HG03060 (cell line): Measurements from ENCODE around the gene SCN4B.
"Not testable (repeated sequence)": the region's sequence is repeated elsewhere in the genome, so short reads cannot be mapped to it uniquely, and the experiment has no call there.

ENCODE experiments used
- ATAC-seq: cut with Tn5 transposase; IDR thresholded peaks from one replicate; pipeline ENCODE4 v1.9.1; 2021; ENCODE audit warnings: low read depth, moderate number of reproducible peaks; ENCODE audit not compliant: unreplicated experiment

The SCN4B gene, protein sequence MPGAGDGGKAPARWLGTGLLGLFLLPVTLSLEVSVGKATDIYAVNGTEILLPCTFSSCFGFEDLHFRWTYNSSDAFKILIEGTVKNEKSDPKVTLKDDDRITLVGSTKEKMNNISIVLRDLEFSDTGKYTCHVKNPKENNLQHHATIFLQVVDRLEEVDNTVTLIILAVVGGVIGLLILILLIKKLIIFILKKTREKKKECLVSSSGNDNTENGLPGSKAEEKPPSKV

DNA sequence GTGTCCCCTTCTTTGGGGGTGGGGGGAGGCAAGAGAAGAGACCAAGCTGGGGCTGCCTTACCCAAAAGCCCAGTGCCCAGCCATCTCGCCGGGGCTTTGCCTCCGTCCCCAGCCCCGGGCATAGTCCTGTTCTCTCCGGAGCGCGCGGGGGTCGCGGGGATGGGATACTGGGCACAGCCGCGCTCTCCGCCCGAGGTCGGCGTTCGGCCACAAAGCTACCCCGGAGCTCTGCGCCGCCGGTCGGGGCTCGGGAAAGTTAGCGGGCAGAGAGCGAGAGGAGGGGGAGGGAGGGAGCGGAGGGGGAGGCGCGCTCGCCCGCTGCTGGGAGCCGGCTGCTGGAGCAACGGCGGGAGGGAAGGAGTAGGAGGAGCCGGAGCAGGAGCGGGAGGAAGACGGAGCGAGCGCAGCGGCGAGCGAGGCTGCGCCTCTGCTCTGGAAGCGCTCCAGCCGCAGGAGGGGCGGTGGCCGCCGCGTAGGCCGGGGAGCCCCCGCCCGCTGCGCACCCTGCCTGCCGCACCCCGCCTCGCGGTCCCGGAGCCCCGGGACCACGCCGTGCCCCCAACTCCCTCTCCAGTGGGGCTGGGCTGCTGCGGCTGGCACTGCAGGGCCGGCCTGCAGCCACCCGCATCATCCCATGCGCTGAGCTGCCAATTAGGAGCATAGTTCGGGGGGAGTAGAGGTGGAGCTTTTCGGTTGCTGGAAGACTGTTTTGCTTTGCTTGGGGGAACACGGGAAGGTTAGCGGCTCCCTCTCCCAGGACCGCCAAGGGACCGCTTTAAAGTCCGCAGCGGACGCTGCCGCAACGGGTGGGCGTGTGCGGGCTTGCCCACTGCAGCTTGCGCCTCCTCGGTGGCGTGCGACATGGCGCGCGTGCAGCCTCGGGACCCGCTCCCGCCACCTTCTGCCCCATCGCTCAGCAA lies at the start of gene SCN4B:
Gene SCN4B (minus strand): TSS at position 272 of the 920 bp plus-strand sequence. CDS start 150 bp downstream, at position 122.
- no peak for ATAC-seq

DNA sequence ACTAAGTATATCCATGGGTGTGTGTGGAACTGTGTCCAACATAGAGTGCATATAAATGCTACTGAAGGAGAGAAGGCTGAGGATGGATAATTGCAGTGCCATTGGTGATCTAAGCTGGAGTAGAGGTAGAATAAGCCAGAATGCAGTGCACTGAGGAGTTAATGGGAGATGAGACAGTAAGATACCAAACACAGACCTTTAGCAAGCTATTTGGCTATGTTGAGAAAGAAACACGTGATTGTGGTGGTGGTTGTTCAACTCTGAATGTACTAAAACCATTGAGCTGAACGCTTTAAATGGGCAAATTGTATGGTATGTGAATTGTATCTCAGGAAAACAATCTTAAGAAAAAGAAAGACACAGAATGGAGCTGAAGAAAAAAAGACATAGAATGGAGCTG lies 49.3 kb upstream of the SCN4B start:
- no peak for ATAC-seq

DNA sequence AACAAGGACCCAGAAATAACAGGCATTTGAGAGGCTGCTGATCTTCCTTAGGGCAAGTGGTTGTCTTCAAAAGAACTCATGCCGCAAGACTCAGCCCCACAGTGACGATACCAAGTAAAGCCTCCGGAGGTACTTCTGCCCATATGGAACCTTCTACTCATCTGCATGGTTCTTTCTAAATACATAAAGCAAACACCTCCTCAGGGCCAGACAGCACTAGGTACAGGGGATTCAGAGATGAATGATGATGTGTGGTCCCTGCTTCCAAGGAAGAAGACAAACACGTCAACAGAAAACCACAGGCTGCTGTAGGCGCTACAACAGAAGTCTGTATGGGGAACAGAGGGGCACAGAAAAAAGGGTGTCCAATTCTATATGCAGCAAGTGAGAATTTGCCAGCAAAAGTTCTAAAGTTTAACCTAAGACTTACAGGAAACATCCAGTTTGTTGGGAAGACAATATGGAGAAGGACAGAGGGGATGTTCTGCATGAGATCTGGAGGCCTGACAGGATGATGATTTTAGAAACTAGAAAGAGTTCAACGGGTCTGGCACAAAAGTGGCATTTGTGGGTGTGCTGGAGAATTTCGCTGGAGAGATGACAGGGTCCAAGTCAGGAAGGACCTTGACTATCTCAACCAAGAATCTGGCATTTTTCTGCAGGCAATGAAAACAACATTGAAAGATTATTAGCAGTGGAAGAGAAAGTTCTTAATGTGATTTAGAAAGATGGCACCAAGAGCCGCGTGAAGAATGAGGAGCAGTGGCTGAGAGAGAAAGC lies 48.5 kb upstream of the SCN4B start:
- ATAC-seq, result no peak

DNA sequence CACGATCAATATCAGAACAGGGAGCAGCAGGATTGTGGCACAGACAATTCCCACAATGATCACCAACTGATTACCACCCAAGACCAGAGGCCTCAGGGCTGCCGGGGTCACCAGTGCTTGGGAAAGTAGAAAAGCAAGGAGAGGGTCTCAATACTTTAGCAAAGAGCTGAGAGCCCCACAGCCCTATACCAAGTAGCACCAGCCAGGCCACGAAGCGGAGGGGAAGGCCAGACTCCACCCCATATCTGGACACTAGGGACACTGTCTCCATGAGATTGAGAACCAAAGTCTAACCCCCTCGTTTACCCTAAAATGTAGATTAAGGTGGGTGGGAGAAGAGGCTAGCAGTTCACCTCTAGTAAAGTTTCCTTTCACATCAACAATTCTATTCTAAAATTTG lies 47.9 kb upstream of the SCN4B start:
- ATAC-seq, result no peak

DNA sequence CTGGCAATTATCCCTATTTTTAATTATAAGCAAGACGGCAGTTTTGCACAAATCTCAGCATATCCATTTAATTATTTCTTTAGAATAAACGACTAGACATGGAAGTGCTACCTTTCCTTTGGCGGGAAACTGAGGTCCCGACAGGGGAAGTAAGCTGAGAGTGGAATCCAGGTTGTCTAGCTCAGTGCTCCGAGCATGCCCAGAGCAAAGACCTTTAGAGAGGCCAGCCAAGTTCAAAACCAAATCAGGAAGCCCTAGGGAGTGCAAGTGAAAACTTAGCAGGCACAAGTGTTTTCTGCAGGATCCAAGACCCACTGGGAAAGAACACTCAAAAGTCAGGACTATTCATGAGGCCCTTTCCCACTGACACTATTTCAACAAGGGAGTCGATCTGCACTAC lies 46.5 kb upstream of the SCN4B start:
- no peak for ATAC-seq

DNA sequence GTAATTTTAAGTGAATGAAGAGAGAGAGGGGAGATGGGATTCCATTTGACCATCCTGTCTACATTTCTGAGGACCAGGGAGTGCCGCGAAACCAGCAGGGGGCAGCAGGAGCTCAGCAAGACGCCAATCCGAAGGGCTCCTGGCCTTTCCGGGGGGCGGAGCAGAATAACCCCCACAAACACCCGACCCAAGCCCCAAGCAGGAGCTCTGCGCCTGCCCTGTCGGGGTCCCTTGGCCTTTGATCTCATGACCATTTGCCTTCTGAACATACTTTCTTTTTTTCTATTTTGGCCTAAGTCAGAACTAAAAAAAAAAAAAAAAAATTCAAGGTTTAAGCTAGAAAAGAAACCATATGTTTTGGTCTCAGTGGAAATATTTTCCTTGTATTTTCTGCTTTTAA lies 45.7 kb upstream of the SCN4B start:
- no peak for ATAC-seq

DNA sequence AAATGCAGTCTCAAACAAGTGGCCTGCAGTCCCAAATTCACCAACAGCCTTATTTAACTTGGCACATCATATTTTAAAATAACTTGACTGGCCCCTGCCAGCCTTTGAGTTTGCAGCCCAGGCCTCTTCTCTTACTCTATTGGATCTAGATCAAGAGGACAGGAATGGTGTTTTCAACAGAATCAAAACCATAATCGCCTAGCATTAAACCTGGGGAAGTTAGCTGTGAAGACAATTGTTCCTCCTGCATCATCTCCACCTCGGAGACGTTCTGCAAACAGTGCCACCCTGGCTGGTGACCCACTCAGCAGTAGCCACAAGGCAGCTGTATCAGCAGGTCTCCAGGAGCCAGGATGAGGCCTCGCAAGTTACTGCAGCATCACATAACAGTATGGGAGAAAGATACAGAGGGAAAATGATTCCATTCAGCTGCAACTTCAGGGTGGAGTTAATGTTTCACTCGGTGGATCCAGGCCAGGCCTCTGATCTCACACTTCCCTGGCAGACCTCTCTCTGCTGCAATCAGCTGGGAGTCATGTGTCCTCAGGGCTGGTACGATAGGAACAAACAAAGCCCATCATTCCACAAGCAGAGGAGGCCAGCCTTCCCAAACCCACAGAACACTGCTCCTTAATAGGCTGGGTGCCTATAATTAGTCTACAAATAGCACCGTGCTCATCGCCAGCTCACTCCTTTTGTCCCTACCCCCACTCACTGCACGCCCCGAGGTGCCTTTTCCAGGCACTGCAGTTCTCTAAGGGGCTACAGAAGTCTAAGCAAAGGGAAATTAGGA lies 42.4 kb upstream of the SCN4B start:
- no peak for ATAC-seq

DNA sequence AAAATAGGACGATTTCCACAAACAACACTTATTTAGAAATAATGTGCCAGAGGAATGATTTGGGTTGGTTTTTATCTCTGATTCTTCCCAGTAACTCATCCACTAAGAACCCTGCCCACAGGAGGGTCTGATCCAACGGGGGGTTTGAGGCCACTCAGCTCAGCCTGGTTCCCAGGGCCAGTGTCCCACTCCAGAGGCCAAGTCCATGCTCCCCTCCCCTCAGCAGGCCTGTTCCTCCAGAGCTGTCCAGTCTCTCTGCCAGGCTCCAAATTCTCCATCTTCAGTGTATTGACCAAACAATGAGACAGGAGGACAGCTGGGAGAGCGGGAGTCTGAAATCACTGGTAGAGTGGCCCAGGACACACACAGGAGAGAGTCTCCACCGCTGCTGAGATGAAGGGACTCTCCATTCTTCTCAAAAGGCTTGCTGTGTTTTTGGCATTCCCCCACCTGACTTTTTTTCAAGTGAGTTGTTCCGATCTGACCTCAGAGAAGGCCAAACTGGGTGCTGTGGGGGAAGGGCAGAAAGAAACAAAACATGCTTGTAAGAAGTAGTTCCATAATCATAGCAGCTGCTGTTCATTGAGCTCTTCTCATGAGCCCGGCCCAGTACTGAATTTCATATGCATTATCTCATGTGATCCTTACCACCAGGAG lies 41.4 kb upstream of the SCN4B start:
- ATAC-seq, result no peak

DNA sequence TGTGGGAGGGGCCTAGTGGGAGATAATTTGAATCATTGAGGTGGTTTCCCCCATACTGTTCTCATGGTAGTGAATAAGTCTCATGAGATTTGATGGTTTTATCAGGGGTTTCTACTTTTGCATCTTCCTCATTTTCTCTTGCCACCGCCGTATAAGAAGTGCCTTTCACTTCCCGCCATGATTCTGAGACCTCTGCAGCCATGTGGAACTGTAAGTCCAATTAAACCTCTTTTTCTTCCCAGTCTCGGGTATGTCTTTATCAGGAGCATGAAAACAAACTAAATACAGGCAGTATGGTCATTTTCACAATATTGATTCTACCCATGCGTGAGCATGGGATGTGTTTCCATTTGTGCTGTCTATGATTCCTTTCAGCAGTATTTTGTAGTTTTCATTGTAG lies 40.2 kb upstream of the SCN4B start:
- not testable (repeated sequence) for ATAC-seq

DNA sequence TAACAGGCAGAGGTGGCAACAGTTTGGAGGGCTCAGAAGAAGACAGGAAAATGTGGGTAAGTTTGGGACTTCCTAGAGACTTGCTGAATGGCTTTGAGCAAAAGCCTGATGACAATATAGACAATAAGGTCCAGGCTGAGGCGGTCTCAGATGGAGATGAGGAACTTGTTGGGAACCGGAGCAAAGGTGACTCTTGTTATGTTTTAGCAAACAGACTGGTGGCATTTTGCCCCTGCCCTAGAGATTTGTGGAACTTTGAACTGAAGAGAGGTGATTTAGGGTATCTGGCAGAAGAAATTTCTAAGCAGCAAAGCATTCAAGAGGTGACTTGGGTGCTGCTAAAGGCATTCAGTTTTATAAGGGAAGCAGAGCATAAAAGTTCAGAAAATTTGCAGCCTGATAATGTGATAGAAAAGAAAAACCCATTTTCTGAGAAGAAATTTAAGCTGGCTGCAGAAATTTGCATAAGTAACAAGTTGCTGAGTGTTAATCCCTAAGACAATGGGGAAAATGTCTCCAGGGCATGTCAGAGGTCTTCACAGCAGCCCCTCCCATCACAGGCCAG lies 38.4 kb upstream of the SCN4B start:
- ATAC-seq, result not testable (repeated sequence)

DNA sequence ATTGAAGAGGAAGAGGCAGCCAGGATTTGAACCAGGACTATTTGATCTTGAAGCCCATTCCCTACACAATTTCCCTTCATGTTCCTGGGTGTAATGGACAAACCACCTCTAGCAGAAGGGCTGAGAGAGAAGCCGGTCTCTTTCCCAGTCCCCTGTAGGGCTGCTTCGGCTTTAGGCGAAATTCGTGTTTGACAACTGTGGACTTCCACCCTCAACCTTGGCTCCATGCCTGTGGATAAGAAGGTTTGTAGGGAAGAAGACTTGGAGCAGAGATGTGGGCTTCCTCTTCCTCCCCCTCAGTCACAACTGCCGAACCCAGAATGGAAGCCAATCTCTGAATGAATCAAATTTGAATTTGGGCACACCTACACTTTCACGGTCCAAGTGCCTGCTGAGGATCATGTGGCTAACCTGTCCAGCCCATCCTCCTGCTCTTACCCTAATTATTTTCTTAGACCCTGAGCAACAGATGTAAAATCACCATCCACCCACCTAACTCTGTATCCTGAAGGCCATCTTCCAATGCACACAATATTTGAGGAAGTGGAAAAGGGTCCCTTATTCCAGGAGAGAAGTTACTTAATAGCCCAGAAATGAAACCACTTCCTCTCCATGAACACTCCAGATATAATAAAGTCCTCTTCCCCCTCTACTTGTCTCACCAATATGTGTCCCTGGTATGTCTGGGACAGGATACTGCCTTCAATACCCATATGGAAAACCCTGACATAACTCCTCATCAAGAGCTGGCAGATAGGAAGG lies 33.9 kb upstream of the SCN4B start:
- ATAC-seq, result no peak

DNA sequence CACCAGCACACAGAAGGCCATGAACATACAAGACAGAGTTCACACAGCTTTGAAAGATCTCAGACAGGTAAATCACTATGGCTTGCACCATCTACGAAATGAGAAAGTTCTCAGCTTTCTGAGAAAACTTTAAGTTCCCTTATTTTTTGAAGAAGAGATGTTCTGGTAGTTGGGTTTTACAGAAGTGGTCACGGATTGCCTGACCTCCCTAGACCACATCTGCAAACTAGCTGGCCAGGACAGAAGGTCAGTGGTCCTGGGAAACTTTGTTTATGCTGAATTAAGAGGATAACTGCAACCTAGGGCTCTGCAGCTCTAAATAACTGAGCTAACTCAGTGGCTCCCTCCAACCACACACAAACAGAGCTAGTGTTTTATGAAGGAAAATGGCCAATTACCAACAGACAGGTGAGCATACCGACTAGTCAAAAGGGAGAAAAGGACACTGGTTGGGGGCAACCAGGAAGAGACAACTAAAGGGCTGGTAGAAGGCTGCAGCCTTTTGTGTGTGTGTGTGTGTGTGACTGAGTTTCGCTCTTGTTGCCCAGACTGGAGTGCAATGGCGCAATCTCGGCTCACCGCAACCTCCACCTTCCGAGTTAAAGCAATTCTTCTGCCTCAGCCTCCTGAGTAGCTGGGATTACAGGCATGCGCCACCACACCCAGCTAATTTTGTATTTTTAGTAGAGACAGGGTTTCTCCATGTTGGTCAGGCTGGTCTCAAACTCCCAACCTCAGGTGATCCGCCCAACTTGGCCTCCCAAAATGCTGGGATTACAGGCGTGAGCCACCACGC lies 32.4 kb upstream of the SCN4B start:
- ATAC-seq, result no peak

DNA sequence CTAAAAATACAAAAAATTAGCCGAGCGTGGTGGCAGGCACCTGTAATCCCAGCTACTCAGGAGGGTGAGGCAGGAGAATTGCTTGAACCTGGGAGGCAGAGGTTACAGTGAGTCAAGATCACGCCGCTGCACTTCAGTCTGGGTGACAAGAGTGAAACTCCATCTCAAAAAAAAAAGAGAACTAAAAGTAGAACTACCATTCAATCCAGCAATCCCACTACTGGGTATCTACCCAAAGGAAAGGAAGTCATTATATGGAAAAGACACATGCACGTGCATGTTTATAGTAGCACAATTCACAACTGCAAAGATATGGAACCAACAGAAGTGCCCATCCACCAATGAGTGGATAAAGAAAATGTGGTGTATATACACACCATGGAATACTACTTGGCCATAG lies 31.1 kb upstream of the SCN4B start:
- ATAC-seq, result not testable (repeated sequence)

DNA sequence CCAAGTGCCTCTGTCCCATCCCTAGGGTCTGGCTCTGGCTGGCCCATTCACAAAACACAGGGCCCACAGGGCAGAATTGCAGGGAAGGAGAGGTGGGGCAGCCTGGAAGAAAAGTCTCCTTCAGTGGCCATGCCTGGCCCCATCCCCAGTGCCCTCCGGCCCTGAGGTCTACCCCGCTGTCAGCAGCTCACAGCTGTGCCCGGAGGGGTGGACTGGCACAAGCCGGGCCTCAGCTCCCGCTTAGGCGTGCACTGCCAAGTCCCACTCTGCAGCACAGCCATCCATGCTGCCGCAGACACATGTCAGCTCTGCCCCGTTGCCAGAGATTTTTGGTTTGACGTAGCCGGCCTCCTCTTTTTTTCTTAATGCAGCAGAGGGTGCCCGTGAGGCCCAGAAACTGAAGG lies 27.7 kb upstream of the SCN4B start:
- ATAC-seq, result no peak

DNA sequence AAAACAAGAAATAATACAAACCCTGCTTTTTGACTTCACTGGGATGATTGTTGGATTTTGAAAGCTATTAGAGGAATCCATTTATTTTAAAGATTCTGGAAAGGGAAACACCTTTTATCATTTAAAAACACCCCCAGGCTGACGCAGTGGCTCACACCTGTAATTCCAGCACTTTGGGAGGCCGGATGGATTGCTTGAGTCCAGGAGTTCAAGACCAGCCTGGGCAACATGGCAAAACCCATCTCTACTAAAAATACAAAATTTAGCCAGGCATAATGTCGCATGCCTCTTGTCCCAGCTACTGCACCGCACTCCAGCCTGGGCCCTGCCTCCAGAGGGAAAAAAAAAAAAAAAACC lies 24.1 kb upstream of the SCN4B start:
- ATAC-seq, result no peak

DNA sequence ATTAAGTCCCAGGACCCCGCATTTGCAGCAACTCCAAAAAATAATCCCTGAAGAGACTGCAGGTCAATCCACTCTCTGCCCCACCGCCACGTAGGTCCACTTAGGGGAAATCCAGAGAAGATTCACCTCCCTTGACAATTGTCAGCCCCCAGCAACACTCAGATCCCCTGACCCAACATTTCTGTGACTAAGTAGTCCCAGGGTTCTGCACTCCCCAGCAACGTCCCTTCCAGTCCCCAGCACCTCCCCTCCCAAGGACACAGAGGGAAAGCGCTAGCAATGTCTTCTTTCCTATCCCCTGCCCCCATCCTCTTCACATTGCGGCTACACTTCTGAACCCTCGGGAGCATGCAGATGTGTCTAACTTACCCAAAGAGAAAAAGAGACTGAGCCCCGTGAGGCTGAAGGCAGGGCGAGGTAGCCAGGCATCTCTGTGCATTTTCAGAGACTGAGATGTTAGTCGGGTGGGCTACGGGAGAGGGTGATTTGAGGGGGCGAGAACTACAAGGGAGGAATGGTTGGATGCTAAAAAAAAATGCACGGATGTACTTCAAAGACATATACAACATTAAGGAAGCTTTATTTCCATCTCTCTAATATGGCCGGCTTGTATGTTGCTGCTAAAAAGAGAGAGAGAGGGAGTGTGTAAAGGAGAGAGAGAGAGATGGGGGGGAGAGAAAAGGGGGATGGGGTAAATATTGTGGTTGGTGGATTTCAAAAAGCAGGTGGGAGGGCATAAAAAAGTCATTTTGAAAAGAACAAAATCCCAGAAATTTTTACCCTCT lies 23.6 kb upstream of the SCN4B start, which contains the start of gene SCN2B:
Gene SCN2B (minus strand): TSS at position 647 of the 785 bp plus-strand sequence. CDS start 208 bp downstream, at position 439.
- ATAC-seq, result no peak
